Left kidney (tissue), 2 donors: ENCODE measurements around the gene C10orf90. TPM values are rescaled to one million over a fixed set of nuclear protein-coding genes. Genes with fewer than 3 reads are reported as not detected.

Experiments used
- DNase-seq: peaks from one replicate; pipeline ENCODE4 v3.0.0-alpha.2; 2013
- polyA plus RNA-seq: library from polyadenylated mRNA; unstranded; fragments of 120-200 nt; gene quantifications from one replicate; pipeline ENCODE4 v1.2.1, GENCODE V29; 2013; ENCODE audit not compliant: insufficient read length

C10orf90 gene
- polyA plus RNA-seq, 1 donor = 0.45 TPM

DNA sequence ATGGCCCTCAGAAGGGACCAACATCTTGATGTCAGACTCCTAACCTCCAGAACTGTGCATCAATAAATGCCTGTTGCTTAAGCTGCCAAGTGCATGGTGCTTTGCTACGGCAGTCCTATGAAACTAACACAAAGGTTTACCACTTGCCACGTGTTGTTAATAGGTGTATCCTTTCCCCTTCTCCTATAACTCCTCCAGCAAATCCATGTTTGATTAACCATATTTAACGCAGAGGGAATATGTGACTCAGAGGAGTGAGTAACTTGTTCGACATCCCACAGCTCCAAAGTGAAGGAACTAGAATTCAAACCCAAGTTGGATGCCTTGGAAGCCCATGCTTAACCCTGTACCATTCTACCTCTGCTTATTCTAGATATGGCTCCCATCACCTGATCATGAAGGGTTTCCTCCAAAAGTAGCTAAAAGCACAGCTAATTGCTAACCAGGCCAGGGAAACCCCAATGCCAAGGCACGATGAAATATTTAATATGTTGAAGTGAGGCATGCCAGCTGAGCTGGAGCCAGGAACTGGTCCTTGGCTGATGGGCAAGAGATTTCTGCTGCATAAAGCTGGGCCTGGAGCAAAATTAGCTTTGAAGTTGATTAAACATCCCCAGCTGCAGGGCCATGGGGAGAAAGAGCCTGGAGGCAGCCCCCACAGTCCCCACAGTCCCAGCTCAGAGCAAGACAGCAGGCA, 131.9 kb downstream of the C10orf90 start:
- DNase-seq = no peak

DNA sequence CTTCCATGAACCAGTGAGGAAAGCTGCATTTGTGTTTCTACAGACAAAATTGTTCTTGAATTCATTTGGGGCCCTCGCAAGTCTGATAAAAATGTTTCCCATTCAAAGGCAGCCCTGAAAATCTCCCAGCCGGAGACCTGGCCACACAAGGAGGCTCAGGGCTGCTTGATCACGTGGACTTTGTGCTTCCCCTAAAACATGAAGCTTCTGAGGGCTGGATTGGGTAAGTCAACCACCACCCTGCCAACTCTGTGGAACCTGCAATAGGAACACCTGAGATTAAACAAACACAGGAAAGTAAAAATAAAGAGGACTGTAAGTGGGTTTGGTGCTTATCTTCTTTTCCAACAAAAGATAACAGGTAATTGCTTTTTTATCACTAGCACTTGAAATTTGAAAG, 133.8 kb downstream of the C10orf90 start:
- no peak for DNase-seq

DNA sequence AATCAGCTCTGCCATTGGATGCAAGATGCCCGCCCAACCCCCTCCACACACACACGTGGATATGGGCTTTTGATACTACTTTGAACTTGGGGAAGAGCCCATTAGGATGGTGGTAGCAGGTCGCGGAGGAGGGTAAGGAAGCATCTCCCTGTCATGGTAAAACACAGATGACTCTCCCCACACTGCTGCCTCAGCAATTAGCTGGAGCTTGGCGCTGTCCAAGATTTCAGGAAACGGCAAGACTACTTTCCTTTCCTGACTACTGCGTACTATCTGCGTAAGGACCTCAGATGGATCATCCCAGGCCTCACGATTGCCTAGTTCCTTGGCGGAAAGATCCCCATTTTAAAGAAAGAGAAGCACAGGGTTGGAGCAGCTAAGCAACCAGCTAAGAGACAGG, 134.3 kb downstream of the C10orf90 start:
- peak; percentile 51 for DNase-seq

DNA sequence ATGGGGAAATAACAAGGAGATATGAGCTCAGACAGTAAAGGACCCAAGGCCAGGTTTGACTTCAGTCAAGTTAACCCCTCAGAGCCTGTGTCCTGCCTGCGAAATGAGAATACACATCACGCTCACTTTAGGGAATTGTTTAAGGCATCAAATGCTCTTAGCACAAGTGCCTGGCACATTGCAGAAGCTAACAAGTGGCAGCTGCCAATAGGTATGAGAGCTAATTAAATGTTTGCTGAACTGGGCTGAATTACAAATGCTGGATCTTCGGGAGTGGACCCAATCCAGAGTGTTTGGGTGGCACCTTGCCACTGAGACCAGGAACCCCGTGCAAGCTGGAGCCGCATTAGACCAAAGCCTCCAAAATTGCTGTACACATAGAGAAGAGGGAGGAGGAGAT, 136.8 kb downstream of the C10orf90 start:
- DNase-seq = no peak

DNA sequence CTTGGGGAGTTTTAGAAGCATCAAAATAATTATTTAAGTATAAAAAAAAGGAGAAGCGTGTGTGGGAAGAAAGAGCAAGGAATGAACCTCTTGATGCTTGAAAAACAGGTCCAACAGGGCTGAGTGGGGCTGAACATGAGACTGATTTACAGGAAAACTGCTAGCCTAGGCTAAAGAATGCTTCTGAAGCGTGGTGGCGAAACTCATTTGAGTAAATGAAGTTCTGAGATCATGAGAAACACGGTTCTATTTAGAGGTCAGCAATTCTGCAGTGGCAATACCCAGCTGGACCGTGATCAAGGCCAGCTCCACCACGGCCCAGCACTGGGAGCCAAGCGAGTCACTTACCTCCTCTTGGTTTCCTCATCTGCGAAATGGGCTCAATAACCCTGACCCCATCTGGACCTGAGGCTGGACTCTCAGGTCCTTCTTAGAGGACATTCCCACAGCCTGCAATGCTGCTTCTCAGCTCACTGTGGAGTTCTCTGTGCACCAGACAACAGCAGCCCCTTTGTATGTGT, 142.1 kb downstream of the C10orf90 start:
- no peak for DNase-seq

DNA sequence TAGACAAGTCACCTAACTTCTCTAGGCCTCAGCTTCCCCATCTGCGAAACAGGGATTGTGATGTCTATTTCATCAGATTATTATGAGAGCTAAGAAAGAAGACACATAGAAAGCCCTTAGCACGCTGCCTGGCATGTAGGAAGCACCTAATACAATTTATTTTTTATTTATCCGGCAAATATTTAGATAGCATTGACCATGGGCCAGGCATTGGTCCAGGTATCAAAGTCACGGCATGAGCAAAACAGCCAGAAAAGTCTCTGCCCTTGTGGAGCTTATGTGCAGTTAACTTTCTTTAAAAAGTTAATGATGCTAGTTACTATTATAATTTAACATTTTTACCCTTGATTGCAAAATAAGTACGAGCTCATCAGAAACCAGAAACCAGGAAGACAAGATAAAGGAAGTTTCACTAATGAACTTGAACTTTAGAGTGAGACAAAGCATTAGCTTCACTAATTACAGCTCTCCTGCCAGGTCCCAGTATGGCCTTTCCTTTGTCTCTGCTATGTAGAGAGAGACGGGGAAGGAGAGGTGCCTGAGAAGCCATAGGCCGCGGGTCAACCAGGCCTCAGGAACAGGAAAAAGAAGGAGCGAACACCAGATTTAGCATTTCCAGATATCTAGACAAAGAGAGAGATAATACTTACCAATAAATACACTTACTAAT, 142.7 kb downstream of the C10orf90 start:
- no peak for DNase-seq

DNA sequence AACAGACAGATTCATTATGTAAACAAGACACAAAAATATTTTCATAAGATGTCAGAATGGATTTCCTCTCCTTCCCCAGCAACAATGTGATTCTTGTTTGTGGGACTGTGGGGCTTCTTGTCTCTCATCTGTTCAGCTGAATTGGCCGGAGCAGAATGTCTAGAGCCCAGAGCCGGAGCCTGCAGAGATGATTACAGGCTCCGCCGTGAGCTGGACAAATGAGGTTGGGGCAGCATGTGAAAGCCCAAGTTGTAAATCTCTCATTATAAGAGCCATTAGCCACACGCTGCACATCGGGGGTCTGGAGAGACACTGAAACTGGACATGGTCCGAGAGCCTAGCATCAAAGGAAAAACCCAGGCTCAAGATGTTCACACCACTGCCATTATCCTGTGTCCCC, 145.2 kb downstream of the C10orf90 start:
- no peak for DNase-seq

DNA sequence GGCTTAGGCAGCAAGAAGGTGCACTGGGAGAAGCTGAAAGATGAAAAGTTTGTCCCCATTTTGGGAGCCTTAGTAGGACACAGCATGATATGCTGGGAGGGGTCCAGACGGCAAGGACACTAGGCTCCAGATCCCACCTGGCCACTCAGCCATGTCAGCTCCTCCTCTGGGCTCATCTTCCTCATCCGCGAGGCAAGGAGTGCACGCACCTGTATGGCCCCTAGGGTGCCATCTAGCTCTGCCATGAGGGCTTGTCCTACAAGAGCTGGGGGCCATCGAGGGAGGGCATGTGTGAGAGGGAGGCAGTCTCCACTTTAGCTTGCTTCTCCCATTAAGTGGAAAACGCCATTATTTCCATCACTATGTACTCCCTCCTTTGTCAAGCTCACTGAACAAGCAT, 146.0 kb downstream of the C10orf90 start:
- DNase-seq = no peak

DNA sequence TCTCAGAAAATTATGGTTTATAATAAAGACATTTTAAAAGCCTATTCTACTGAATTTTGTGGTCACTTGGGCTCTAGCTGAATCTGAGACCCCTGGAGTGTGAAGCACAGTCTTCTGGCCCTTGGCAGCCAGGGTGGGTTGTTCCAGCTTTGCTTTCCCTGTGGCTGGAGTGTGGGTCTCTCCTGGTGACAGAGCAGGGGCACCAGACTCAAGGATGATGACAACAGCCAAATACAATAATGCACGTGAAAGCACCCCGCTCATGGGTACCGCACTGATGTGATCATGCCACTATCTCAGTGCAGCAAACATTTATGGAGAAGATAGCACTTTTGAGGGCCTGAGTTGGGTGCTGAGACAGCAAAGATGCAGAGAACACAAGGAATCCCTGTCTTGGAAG, 147.4 kb downstream of the C10orf90 start:
- DNase-seq = no peak

DNA sequence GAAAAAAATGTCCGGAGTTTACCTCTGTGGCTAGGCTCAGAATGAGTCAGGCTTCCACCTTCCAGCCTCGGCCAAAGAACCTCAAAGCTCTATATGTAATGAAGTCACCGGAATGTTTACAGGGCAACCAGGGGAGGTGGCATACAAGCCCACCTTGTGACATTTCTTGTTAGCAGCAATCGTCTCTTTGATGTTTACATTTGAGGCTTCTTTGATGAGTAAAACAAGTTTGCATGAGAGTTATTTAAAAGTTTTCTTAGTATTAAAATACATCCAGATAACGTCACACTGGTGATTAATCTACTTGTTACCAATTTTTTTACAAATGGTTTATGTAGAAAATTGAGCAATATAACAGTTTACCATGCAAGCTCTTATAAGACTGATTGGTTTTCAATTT, 149.1 kb downstream of the C10orf90 start:
- no peak for DNase-seq

DNA sequence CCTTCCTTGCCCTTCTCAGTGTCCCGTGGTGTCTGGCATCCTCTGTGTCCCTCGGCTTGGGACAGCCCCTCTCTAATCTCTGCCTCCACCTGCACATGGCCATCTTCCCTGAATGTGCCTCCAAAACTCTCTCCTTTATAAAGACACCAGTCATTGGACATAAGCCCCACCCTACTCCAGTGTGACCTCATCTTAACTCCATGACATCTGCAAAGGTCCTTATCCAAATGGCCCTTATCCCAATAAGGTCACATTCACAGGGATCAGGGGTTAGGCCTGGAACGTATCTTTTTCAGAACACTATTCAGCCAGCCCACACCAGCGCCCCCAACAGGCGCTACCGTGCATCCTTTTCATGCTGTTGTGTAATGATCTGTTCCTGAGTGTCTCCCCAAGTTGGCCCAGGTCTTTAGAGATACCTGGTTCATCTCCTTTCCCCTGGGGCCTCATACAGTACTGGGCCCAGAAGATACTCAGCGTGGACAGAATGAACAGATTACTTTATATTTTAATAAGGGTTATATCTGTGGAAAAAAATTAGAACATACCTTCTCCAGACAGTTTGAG, 149.7 kb downstream of the C10orf90 start:
- no peak for DNase-seq

DNA sequence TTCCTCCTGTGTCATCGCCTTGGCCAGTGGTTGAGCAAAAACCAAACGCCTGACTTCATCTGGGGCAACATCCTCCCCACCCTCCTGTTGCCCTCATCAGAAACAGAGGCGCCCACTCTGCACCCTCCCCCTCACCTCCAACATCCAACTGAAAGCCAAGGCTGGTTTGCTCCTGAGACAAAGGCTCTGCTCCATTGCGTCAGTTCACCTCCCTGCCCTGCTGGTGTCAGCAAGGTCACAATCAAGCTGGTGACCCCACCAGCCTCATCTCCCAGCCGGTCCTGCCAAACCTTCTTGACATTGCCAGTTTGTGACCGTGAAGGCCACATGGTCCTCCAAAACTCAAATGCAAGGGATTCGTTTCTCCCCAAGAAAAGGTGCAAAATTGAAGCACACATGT, 150.5 kb downstream of the C10orf90 start:
- DNase-seq = no peak

DNA sequence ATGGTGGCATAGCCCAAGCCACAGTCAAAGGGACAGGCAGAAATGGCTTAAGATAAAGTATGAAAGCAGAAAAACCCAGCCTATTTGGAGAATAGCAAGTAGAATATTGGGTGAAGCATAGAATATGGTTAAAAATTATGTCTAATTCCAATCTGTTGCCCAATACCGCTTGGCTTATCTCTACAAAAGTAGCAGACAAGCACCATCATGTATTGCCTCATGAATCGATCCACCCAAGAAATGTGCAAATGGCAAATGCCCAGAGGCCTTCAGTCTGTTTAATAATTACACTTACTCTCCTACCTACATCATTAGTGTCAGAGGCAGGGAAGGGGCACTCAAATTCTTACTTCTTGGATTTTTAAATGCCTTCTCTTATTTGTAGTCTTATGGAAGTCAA, 151.3 kb downstream of the C10orf90 start:
- DNase-seq = no peak

DNA sequence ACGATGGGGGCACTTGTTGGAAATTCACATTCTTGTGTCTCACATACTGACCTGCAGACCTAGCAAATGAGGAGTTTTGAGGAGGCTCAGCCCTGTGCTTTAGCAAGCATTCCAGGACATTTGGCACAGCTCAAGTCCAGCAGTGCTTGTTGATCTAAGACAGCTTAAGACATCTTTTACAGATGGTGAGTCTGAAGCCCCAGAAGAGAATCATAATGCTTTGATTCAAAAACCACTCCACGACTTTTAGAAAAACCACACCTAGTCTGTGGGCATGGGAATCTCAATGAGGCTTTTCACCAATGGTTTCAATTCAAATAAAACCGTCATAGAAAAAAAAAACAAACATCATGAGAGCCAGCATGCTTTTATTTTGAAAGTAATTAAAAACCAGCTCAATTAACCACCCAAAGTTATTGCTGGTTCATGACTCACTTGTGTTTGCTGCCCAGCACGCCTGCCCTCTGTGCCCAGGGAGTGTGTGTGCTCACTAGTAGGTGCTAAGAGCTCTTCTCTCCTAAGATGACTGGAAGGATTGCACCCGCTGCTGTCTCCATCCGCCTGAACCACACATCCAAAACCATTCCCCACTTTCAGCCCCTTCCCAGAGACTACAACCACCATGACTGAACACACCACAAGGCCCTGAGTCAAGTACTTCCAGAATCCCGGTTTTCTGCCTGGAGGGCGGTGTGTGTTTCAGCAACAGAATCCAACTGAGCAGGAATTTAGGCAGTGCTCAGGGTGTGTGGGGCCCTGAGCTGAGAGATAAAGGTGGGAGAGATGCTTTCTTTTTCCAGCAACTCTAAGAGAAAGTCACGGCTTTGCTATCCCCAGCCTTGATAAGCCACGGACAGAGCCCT, 152.0 kb downstream of the C10orf90 start:
- DNase-seq = no peak

DNA sequence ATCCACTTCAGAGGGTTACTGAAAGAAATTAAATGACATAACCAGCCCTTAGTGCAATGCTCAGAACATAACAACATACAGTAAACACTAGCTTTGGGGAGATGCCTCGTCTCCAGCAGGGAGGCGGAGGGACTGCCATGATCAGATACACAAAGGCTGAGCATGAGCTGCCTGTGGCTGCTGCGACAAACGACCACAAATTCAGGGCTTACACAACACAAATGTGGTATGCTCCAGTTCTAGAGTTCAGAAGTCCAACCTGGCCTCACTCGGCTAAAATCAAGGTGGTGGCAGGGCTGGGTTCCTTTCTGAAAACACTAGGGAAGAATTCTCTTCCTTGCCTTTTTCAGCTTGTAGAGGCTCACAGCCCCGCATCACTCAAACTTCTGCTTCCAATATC, 154.0 kb downstream of the C10orf90 start:
- no peak for DNase-seq

DNA sequence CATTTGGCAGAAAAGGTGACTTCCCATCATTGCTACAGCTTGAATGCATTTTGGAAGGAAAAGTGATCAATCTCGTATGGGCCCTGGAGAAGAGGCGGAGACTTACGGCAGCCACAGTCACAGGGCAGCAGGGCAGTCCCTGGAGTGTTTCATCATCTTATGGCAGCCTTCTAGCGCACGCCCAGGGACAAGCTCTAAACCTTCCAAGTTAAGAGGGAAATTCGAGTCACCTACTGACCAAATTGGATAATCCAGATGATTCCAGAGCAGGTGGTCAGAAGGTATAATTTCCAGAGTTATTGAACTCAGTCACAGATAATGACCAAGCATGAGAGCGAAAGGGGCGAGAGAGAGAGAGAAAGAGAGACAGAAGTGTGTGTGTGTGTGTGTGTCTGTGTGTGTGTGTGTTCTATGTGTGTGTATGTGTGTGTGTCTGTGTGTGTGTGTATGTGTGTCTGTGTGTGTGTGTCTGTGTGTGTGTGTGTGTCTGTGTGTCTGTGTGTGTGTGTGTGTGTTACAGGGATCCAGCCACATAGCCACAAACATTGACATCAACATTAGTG, 158.5 kb downstream of the C10orf90 start:
- DNase-seq = no peak

DNA sequence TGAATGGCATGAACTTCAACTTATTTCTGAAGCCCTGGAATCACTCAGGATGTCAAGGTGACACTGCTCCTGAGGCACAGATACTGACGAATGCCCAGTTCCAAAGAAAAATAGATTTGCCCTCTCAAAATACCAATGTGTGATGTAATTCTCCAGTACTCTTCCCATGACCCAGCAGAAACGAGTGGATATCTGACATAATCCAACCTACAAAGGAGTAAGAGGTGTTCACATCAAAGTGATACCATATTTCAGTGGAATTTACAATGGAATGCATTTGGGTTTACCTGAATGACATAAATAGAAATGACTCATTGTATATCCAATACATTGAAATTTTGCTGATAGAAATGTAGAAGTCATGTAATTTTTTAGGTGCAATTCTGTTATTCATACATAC, 161.3 kb downstream of the C10orf90 start:
- DNase-seq = no peak

DNA sequence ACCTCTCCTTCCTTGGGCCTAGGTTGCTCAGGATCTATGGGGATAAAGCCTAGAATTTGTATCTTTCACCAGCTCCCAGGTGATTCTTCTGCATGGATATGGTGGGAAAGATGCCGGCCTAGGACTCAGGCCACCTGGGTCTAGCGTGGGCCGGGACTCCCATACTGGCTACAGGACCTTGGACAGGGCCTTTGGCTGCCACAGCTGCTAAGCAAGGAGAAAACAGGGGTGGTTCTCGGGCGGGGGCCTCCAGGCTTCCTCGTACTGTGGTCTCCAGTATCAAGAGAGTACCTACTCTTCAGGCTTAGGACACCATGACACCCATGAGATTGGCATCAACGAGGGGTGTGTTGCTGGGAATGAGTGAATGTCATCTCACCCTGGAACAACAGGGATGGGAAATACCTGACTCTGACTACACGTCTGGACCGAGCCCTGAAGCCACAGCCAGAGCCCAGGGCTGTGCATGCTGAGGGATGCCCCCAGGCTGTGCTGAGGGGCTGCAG, 161.9 kb downstream of the C10orf90 start:
- DNase-seq = peak; percentile 37

DNA sequence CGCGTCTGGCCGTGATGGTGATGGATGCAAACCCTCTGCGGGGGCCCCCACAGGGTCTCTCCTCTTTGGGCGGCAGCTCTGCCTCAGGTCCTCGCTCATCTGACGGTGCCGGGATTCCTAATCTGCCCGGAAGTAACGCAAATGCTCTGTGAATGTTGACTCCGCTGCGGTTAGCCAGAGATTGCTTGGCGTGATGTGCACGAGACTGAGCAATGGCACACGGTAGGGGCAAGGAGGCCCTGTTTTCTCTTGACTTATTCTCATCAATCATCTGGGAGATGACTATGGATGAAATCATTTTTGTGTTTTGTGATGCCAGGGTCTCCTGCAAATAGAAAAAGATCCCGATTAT, 165.8 kb downstream of the C10orf90 start:
- DNase-seq = no peak

DNA sequence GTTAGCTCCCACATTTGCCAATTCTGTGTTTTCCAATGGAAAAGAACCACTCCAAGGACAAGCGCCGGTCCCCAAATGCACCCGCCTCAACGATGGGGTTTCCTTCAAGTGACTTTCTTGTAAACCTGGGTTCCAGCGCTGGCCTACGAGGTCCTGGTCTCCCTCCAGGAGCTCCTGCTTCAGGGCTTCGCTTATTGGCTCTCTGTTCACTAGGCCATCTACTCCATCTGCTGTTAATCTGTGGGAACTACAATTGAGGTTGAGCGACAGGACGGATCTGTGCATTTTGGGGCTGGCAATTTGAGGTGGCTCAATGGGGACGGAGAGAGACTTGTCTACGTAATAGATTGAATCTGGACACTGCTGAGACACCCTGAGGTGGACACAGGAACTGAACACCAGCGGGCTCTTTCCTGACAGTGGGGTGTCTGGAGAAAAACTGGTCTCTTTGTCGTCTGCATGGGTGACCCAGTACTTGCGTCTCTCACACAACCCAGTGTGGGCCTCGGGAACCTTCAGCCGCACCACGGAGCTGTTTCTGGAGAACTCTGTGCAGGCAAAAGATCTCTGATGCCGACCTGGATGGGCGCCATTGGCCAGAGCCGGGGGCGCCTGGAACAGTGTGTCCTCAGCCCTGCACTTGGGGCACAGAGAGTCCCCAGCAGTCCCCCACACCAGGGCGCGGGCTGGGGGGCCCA, 166.3 kb downstream of the C10orf90 start:
- peak; percentile 53 for DNase-seq

DNA sequence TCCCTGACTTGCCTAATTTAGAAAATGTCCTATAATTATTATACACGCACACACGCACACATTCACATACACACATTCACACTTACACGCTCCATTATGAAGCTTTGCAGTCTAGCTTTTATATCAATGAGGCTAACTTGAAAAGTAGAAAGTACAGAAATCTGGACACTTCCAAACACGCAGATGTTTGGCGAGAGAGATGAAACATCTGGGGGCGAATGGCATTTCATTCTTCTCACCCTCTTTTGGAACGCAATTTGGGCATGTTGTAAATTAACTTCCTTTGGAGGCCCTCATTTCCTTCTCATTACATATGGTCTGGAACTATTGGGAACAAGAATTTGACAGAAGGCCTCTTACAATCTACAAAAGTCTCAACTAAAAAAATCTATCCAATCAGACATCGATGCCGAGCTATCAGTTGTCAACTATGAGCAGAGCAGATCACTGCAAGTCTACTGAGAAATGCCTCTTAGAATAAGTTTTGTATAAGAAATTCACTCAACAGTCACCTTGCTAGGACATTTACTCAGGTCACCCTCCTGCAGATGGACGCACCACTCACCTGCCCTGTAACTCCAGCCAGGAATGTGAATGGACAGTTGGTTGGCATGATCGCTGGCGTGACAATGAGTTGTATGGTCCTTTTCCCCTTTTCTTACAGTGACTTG, 167.0 kb downstream of the C10orf90 start:
- no peak for DNase-seq
